Endothelial cell of hepatic sinusoid (primary cell): ENCODE measurements around the gene ZNF283.
"Not testable (repeated sequence)": the region's sequence is repeated elsewhere in the genome, so short reads cannot be mapped to it uniquely, and the experiment has no call there.

Experiments
- in situ Hi-C: cut with HindIII; loops from 2 replicates; pipeline ENCODE4 v1.10.0; 2017; ENCODE audit warnings: low sequenced_read_pairs

The ZNF283 gene

DNA sequence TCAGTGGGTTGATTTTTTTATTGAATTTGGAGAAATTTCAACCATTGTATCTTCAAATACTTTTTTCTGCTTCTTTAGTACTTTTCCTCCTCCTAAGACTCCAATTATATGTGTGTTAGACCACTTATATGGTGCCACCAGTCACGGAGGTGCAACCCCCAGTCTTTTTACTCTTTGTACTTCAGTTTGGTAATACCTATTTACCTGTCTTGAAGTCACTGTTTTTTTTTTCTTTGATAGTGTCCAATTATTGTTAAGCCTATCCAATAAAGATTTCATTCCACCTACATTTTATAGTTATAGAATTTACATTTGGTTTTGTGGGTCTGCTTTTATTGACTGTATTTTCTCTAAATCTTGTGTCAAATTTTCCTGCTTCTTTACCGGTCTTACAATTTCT is 14.9 kb downstream of the ZNF283 start:
- in situ Hi-C loops: no loop called here

DNA sequence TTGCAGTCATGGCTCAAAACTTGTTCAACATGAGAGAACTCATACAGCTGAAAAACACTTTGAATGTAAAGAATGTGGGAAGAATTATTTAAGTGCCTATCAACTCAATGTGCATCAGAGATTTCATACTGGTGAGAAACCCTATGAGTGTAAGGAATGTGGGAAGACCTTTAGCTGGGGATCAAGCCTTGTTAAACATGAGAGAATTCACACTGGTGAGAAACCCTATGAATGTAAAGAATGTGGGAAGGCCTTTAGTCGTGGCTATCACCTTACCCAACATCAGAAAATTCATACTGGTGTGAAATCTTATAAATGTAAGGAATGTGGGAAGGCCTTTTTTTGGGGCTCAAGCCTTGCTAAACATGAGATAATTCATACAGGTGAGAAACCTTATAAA is 20.1 kb downstream of the ZNF283 start:
- in situ Hi-C loops: no loop called here

DNA sequence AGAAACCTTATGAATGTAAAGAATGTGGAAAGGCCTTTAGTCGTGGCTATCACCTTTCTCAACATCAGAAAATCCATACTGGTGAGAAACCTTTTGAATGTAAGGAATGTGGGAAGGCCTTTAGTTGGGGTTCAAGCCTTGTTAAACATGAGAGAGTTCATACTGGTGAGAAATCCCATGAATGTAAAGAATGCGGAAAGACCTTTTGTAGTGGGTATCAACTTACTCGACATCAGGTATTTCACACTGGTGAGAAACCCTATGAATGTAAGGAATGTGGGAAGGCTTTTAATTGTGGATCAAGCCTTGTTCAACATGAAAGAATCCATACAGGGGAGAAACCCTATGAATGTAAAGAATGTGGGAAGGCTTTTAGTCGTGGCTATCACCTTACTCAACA is 20.8 kb downstream of the ZNF283 start:
- in situ Hi-C loops: no loop called here

DNA sequence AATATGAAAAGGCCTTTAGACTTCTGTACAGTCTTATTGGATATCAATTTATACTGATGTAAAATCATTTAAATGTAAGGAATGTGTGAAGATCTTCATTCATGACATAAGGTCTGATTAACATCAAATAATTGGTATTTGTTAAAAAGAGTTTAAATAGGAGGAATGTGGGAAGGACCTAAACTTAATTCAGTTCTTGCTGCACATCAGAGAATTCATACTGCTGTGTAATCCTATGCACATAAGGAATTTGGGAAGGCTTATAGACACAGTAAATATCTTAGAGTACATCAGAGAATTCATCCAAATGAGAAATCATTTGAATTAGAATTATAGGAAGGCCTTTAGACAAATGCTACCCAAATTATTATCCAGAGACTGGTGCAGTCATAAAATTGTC is 21.7 kb downstream of the ZNF283 start:
- in situ Hi-C loops: no loop called here

DNA sequence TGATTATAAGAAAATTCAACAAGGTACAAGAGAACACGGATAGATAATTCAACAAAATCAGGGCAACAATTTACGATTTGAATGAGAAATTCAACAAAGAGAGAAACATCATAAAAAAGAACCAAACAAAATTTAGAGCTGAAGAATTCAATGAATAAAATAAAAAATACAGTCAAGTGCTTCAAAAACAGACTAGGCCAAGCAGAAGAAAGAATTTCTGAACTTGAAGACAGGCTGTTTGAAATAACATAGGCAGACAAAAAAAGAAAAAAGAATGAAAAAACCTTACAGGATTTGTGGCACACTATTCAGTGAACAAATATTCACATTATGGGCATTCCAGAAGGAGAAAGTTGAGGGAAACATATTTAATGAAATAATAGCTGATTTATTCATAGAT is 31.1 kb downstream of the ZNF283 start:
- in situ Hi-C loops: no loop called here

DNA sequence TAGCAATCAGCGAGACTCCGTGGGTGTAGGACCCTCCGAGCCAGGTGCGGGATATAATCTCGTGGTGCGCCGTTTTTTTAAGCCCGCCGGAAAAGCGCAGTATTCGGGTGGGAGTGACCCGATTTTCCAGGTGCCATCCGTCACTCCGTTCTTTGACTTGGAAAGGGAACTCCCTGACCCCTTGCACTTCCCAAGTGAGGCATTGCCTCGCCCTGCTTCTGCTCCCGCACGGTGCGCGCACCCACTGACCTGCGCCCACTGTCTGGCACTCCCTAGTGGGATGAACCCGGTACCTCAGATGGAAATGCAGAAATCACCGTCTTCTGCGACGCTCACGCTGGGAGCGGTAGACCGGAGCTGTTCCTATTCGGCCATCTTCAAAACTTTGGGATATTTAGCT is 39.8 kb downstream of the ZNF283 start:
- in situ Hi-C loops: not testable (repeated sequence)

DNA sequence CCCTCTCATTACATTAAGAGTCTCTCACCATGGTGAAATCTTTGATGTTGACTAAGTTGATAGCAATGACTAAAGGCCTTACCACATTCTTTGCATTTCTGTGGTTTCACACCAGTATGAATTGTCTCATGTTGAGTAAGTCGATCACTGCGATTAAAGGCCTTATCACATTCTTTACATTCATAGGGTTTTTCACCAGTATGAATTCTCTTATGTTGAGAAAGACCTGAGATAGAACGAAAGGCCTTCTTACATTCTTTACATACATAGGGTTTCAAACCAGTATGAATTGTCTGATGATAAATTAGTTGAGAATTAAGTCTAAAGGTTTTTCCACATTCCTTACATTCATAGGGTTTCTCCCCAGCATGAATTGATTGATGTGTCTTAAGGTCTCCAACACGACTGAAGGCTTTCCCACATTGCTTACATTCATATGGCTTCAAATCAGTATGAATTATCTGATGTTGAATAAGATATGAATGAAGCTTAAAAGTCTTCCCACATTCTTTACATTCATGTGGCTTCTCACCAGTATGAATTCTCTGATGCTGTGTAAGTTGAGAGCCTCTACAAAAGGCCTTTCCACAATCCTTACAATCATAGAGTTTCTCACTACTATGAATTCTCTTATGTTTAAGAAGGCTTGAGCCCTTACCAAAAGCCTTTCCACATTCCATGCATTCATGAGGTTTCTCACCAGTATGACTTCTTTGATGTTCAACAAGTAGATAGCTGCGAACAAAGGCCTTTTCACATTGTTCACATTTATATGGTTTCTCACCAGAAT is 45.6 kb downstream of the ZNF283 start:
- in situ Hi-C loops: no loop called here

DNA sequence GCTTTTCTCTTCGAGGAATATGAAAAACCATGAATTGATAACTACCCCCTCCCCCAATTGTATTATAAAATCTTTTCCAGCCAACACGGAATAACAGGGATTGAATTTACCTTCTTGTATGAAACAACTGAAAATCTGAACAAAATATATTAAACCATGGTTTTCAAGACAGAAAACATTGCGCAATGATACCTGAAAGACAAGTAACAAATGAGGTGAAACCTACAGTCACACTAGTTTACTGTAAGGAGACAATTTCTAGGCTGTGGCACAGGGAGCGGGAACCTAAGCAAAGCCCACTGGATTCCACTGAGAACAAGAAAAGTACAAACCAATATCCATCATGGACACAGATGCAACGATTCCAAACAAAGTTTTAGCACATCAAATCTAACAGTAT is 53.4 kb downstream of the ZNF283 start:
- in situ Hi-C loops: no loop called here

DNA sequence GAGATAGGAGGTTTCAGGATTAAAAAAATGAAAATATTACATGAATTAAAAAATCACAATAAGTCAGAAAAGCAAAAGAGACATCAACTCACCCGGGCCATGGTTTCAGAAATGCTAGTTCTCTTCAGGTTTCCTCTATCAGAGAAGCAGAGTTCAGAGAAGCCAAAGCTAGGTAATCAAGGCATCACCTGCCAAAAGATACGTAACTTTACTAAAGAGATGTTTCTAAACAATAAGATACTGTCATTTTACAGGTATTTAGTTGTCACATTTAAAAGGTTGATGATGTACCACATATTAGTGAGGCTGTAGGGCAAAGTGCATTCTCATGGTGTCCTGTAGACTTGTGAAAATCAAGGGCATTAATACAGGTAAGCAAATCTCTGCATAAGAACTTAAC is 56.7 kb downstream of the ZNF283 start, which contains the start of gene ZNF404:
Gene ZNF404, minus strand, starts transcription at position 101 of the 400 bp plus-strand sequence.
- in situ Hi-C loops: no loop called here

DNA sequence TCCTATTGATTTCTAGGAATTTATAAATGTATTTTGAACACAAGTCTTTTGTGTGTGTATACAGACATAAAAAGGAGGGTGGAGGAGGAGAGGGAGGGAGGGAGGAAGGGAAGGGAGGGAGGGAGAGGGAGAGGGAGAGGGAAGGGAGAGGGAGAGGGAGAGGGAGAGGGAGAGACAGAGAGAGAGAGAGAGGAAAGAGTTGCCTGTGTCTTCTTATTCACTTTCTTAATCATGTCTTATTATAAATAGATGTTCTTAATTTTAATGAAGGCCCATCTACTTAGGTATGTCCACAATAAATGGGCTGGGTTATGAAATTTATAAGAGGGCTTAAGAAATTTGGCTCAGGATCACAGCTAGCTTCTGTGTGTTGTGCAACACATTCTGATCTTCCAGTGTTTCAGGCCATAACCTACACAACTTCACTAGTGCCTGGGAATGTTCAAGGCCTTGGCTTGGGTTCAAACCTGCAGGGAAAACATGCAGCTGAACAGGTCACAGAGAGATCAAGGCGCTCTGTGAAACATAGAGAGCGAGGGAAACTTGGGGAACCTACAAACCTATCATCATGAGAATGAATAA is 68.7 kb downstream of the ZNF283 start:
- in situ Hi-C loops: no loop called here
